WTC11 (cell line): ENCODE data around the gene PRR7.

Source experiments
- ATF3 ChIP-seq: sonication (generic); formaldehyde crosslinking; conservative IDR thresholded peaks from 2 replicates; pipeline ENCODE4 v1.8.1; 2022; ENCODE audit warnings: mild to moderate bottlenecking, missing genetic modification reagents
- CTCF ChIP-seq: fragments of 200-600 bp; IDR thresholded peaks from 2 replicates; pipeline ENCODE4 v1.8.0; 2022; ENCODE audit warnings: antibody characterized with exemption
- SP1 ChIP-seq: sonication (generic); formaldehyde crosslinking; conservative IDR thresholded peaks from 2 replicates; pipeline ENCODE4 v1.8.1; 2022; ENCODE audit warnings: missing genetic modification reagents
- TEAD4 ChIP-seq: sonication (generic); formaldehyde crosslinking; IDR thresholded peaks from 2 replicates; pipeline ENCODE4 v1.8.0; 2022; ENCODE audit warnings: mild to moderate bottlenecking, missing genetic modification reagents

- TF ChIP-seq TEAD4 (CRISPR knock-in tag) (peak; percentile 86), SP1 (CRISPR knock-in tag) (peak; percentile 88), ATF3 (no peak; the same call in 1 of the 2 replicates), CTCF (no peak)
Measured at GRCh38 chr5:177402271-177403043, 44.2 kb upstream of the PRR7 start.
